Breast epithelium (tissue), 4 donors: ENCODE results near the gene NOL4L. TPM values are rescaled to one million over a fixed set of nuclear protein-coding genes. Genes with fewer than 3 reads are reported as not detected.

Experiments
- DNase-seq, 2 donors: peaks; one replicate each; pipeline ENCODE4 v3.0.0-alpha.2; 2019; ENCODE audit warnings: low spot score in 2 of 2
- H3K27ac ChIP-seq, 2 donors: fragments of 200-600 bp; sonication (generic) in 1 of 2; one replicate each; pipeline ENCODE4 v1.5.1; 2016 to 2019; ENCODE audit warnings: mild to moderate bottlenecking in 1 of 2
- H3K27me3 ChIP-seq, 2 donors: fragments of 200-600 bp; sonication (generic) in 1 of 2; one replicate each; pipeline versions ENCODE4 v1.5.1 to v1.6.0; 2017 to 2019; ENCODE audit warnings: control low read depth in 1 of 2, mild to moderate bottlenecking in 1 of 2
- H3K36me3 ChIP-seq: fragments of 200-600 bp; one replicate; pipeline ENCODE4 v1.5.1; 2019
- H3K4me1 ChIP-seq, 2 donors: fragments of 200-600 bp; sonication (generic); one replicate each; pipeline ENCODE4 v1.5.1; 2016 to 2019; ENCODE audit warnings: control low read depth in 1 of 2
- H3K4me3 ChIP-seq, 3 donors: fragments of 200-600 bp; sonication (generic); 1 replicate in 2 of 3; 2 replicates in 1 of 3; pipeline ENCODE4 v1.5.1; 2016 to 2019; ENCODE audit warnings: mild to moderate bottlenecking in 3 of 3, moderate library complexity in 2 of 3
- H3K9me3 ChIP-seq, 2 donors: fragments of 200-600 bp; sonication (generic) in 1 of 2; one replicate each; pipeline ENCODE4 v1.5.1; 2016 to 2019; ENCODE audit warnings: control low read depth in 1 of 2
- POLR2A ChIP-seq: fragments of 450-650 bp; IDR thresholded peaks from one replicate; pipeline ENCODE4 v1.6.1; 2016; ENCODE audit warnings: antibody characterized with exemption, mild to moderate bottlenecking, moderate library complexity
- POLR2AphosphoS5 ChIP-seq, 3 donors: sonication (generic); formaldehyde crosslinking; IDR thresholded peaks; one replicate each; pipeline ENCODE4 v1.6.1; 2017; ENCODE audit warnings: antibody characterized with exemption in 3 of 3
- intact Hi-C: fragments of 100-400 bp; cut with DNase I; formaldehyde crosslinking; loops from one replicate; pipeline ENCODE4 v1.15.1; 2023; ENCODE audit warnings: low total_unique reads
- total RNA-seq, 3 donors: library from RNA; depleted of rRNA; stranded (reverse); fragments of >200 nt; gene quantifications; one replicate each; pipeline ENCODE4 v1.1.0, GENCODE V29; 2016
- TF ChIP-seq, protein P1 (sequence below), 3 donors: fragments of 450-650 bp; IDR thresholded peaks; one replicate each; pipeline ENCODE4 v1.5.1; 2016 to 2017; ENCODE audit warnings: antibody characterized with exemption in 3 of 3, mild to moderate bottlenecking in 3 of 3, moderate library complexity in 3 of 3

The NOL4L gene
- total RNA-seq, 3 donors from 2014 or later, result 3.7 to 18.4 (median 15.8) TPM

DNA sequence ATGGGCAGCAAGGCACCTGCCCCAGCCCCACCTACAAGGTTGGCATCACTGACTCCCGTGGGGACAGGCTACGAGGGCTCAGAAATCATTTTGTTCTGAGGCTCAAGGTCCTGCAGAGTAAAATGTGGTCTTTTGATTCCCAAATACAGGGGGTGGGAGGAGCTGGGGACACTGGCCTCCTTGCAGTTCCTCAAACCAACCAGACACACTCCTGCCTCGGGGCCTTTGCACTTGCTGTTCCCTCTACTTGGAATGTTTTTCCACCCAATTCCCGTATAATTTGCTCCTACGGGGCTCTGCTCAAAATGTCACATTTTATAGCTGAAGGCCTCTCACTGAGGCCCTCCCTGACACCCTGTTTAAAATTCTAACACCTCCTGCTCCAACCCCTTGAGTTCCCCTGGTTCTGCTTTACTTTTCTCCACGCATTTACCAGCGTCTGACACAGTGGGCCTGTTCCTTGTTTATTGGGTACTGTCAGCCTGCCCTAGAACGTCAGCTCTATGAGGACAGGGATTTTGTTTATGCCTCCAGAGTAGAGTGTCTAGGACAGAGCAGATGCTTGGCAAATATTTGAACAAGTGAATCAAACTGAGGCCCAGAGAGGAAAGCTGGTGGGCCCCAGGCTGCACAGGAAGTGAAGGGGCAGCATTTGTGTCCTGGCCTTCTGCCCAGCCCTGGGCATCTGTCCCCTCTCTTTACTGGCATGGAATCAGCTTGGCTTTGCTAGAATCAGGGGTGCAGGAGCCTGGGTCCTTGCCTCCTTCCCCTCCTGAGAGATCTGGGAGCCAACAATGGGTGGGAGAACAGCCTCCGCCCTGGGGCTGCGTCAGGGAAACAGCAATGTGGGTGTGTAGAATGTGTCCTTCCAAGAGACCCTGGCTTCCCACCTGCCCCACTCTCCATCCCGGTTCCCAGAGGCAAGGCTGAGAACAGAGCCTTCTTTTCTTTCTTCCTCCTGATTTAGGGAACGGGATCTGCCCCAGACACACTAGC lies 18.5 kb downstream of the NOL4L start:
- TF ChIP-seq POLR2AphosphoS5 (IDR thresholded peaks at IDR 0.05) (no peak), POLR2A (no peak)
- TF ChIP-seq, protein P1, sequence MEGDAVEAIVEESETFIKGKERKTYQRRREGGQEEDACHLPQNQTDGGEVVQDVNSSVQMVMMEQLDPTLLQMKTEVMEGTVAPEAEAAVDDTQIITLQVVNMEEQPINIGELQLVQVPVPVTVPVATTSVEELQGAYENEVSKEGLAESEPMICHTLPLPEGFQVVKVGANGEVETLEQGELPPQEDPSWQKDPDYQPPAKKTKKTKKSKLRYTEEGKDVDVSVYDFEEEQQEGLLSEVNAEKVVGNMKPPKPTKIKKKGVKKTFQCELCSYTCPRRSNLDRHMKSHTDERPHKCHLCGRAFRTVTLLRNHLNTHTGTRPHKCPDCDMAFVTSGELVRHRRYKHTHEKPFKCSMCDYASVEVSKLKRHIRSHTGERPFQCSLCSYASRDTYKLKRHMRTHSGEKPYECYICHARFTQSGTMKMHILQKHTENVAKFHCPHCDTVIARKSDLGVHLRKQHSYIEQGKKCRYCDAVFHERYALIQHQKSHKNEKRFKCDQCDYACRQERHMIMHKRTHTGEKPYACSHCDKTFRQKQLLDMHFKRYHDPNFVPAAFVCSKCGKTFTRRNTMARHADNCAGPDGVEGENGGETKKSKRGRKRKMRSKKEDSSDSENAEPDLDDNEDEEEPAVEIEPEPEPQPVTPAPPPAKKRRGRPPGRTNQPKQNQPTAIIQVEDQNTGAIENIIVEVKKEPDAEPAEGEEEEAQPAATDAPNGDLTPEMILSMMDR (IDR thresholded peaks at IDR 0.05), result no peak
- no peak for DNase-seq
- no peaks in the 10 kb centered on the region for H3K36me3 ChIP-seq
- intact Hi-C loops, result no loop called here
- no peak overlapping the region for H3K4me3 ChIP-seq
- H3K27ac ChIP-seq, result no peak overlapping the region
- no peaks in the 10 kb centered on the region for H3K9me3 ChIP-seq
- H3K27me3 ChIP-seq, result no peaks in the 10 kb centered on the region
- no peaks in the 10 kb centered on the region for H3K4me1 ChIP-seq

DNA sequence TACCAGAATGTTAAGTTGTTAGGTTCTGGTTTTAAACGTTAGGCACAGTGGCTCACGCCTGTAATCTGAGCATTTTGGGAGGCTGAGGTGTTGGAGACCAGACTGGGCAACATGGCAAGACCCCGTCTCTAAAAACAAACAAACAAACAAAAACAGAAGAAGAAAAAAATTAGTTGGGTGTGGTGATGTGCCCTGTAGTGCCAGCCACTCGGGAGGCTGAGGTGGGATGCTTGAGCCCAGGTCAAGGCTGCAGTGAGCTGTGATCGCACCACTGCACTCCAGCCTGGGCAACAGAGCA lies 19.4 kb downstream of the NOL4L start:
- no peaks in the 10 kb centered on the region for H3K36me3 ChIP-seq
- intact Hi-C loops, result no loop called here
- no peak for DNase-seq
- H3K27ac ChIP-seq, result no peak overlapping the region
- H3K9me3 ChIP-seq, result no peaks in the 10 kb centered on the region
- H3K4me1 ChIP-seq, result no peaks in the 10 kb centered on the region
- TF ChIP-seq POLR2AphosphoS5 (IDR thresholded peaks at IDR 0.05), result no peak
- TF ChIP-seq, protein P1 (IDR thresholded peaks at IDR 0.05), result no peak
- no peaks in the 10 kb centered on the region for H3K27me3 ChIP-seq
- H3K4me3 ChIP-seq, result no peak overlapping the region

DNA sequence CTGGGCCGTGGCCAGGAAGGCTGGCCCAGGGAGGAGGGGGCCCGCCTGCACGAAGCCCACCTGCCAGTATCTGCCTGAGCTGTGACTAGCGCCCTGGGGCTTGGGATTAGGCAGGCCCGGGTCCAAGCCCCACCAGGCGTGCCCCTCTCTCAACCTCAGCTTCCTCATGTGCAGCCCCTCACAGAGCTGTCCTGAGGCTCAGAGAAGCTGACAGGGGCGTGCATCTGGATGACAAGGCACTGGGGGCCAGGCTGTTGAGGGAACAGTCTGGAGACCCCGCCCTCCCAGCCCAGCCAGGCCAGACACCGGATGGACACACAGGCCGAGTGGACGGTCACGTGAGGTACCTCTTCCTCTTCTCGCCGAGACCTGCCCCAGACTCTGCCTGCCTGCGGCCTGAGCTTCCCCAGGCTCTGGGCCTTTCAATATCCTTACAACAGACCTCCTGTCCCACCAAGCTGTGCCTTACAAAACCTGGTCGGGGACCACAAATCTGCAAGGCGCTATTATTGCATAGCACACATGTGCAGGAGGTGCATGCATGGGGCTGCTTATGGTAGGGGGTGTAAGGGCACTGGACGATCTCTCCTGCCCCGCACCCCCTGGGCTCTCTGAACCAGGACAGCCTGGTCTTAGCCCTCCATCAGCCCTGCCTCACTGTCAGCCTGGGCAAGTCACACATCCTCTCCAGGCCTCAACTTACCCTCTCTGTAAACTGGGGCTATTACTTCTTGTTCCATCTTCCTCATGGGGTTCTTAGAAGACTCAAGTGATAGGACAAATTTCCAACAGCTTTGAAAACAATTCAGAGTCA lies 20.0 kb downstream of the NOL4L start:
- Histone ChIP-seq H3K36me3 (no peaks in the 10 kb centered on the region), H3K27me3 (no peaks in the 10 kb centered on the region), H3K4me1 (no peaks in the 10 kb centered on the region), H3K27ac (no peak overlapping the region), H3K9me3 (no peaks in the 10 kb centered on the region), H3K4me3 (no peak overlapping the region)
- DNase-seq, result peak in 1 of 2 donors; percentile 27
- intact Hi-C loops, result no loop called here
- TF ChIP-seq POLR2A, result no peak
- TF ChIP-seq, protein P1 (IDR thresholded peaks at IDR 0.05), result no peak
- no peak for TF ChIP-seq POLR2AphosphoS5 (IDR thresholded peaks at IDR 0.05)

DNA sequence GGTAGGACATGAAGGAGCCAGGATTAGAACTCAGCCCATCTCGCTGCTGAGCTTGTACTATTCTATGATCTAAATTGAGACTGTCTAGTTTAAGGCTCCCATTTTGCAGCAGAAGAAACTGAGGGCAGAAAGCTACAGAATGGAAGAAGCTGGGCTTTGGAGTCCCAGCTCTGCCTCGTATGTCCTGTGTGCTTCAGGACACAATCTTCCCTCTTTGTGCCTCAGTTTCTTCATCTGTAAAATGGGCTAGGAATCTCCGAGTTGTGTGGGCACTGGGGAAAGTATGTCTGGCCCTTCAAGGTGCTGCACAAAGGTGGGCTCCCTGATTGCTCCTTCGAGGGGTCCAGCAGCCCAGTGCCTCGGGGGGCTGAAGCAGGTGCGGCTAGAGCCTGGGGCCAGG lies 20.7 kb downstream of the NOL4L start:
- H3K4me1 ChIP-seq, result no peaks in the 10 kb centered on the region
- no peak overlapping the region for H3K4me3 ChIP-seq
- H3K9me3 ChIP-seq, result no peaks in the 10 kb centered on the region
- intact Hi-C loops, result no loop called here
- no peaks in the 10 kb centered on the region for H3K27me3 ChIP-seq
- TF ChIP-seq POLR2AphosphoS5 (IDR thresholded peaks at IDR 0.05) (no peak), POLR2A (no peak)
- TF ChIP-seq, protein P1 (IDR thresholded peaks at IDR 0.05), result no peak
- no peaks in the 10 kb centered on the region for H3K36me3 ChIP-seq
- H3K27ac ChIP-seq, result no peak overlapping the region
- DNase-seq, result no peak
